PFSK-1 (cell line): Measurements from ENCODE around the gene TLR1.

Experiments used
- POLR2AphosphoS5 ChIP-seq: IDR thresholded peaks from 2 replicates; pipeline ENCODE4 v1.6.1; 2012; ENCODE audit warnings: low read depth, mild to moderate bottlenecking, control low read depth, low read length, moderate library complexity
- REST ChIP-seq, 2 experiments: IDR thresholded peaks; 2 replicates each; pipeline versions ENCODE4 v1.6.1 to v1.8.0; 2011 to 2012; ENCODE audit warnings: low read depth in 2 of 2, low read length in 2 of 2, control low read depth in 1 of 2, inconsistent platforms in 1 of 2, mild to moderate bottlenecking in 1 of 2, moderate library complexity in 1 of 2; ENCODE audit not compliant: insufficient read depth in 1 of 2

GRCh38 chr4:38832624-38833528 lies 28.3 kb upstream of the TLR1 start:
- TF ChIP-seq REST (IDR thresholded peaks at IDR 0.05; ENCODE audit: insufficient read depth in 1 of 2, low read depth in 2 of 2, low read length in 2 of 2) (no peak), POLR2AphosphoS5 (no peak)
